IPS-15b (cell line): ENCODE measurements around the gene PTPA.
"Not testable (repeated sequence)": the region's sequence is repeated elsewhere in the genome, so short reads cannot be mapped to it uniquely, and the experiment has no call there.

ENCODE experiments used
- H3K27me3 ChIP-seq: one replicate; pipeline ENCODE4 v1.6.1; 2013; ENCODE audit warnings: low read length; ENCODE audit not compliant: control insufficient read depth, insufficient read depth
- H3K36me3 ChIP-seq: one replicate; pipeline ENCODE4 v1.6.1; 2013; ENCODE audit warnings: low read length; ENCODE audit not compliant: control insufficient read depth, insufficient read depth
- H3K4me1 ChIP-seq: one replicate; pipeline ENCODE4 v1.6.1; 2013; ENCODE audit warnings: mild to moderate bottlenecking, low read length; ENCODE audit not compliant: control insufficient read depth, insufficient read depth
- H3K4me3 ChIP-seq: one replicate; pipeline ENCODE4 v1.5.1; 2013; ENCODE audit warnings: low read depth, low read length
- H3K9ac ChIP-seq: one replicate; pipeline ENCODE4 v1.6.1; 2013; ENCODE audit warnings: low read depth, mild to moderate bottlenecking, low read length
- H3K9me3 ChIP-seq: one replicate; pipeline ENCODE4 v1.6.1; 2013; ENCODE audit warnings: mild to moderate bottlenecking, low read length; ENCODE audit not compliant: control insufficient read depth, insufficient read depth

PTPA gene

DNA sequence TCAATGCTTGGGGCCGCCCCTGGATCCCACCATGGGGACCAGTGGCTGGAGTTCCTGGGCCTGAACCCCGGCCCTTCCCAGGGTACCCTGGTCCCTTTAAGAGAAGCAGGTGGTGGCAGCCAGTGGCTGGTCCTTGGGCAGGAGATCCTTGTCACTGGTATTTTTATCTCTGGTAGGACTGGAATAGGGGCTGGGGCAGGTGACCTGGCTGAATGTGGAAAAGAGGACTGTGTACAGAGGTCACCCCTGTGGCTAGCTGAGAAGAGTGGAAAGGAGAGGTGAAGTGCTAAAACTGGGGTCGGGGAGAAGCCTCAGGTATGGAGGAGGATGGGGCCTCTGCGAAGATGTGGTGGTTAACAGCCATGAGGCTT lies 7.6 kb upstream of the PTPA start:
- Histone ChIP-seq H3K4me1 (peaks cover 3% of the 10 kb centered on the region), H3K9me3 (no peaks in the 10 kb centered on the region), H3K36me3 (no peaks in the 10 kb centered on the region), H3K9ac (no peak overlapping the region), H3K27me3 (peaks cover 3% of the 10 kb centered on the region), H3K4me3 (no peak overlapping the region)

- H3K9me3 ChIP-seq: no peaks in the 10 kb centered on the region
- H3K36me3 ChIP-seq: no peaks in the 10 kb centered on the region
- H3K9ac ChIP-seq: no peak overlapping the region
- H3K27me3 ChIP-seq: peaks cover 7% of the 10 kb centered on the region
- H3K4me1 ChIP-seq: peaks cover 3% of the 10 kb centered on the region
- no peak overlapping the region for H3K4me3 ChIP-seq
Measured at GRCh38 chr9:129104051-129104450, 7.2 kb upstream of the PTPA start.

- Histone ChIP-seq H3K36me3 (no peaks in the 10 kb centered on the region), H3K9ac (peak overlapping the region; percentile 16), H3K4me3 (no peak overlapping the region), H3K4me1 (peaks cover 3% of the 10 kb centered on the region), H3K9me3 (no peaks in the 10 kb centered on the region), H3K27me3 (peaks cover 15% of the 10 kb centered on the region)
Measured at GRCh38 chr9:129105857-129106694, 5.1 kb upstream of the PTPA start.

GRCh38 chr9:129107651-129108050 lies 3.6 kb upstream of the PTPA start:
- Histone ChIP-seq H3K27me3 (peaks cover 15% of the 10 kb centered on the region), H3K36me3 (peaks cover 2% of the 10 kb centered on the region), H3K9ac (no peak overlapping the region), H3K4me1 (peaks cover 2% of the 10 kb centered on the region), H3K9me3 (no peaks in the 10 kb centered on the region), H3K4me3 (no peak overlapping the region)

- Histone ChIP-seq H3K9ac (no peak overlapping the region), H3K36me3 (peaks cover 2% of the 10 kb centered on the region), H3K4me3 (no peak overlapping the region), H3K9me3 (no peaks in the 10 kb centered on the region), H3K4me1 (no peaks in the 10 kb centered on the region), H3K27me3 (peaks cover 15% of the 10 kb centered on the region)
Measured at GRCh38 chr9:129108083-129108804, 3.0 kb upstream of the PTPA start.

- H3K36me3 ChIP-seq: peaks cover 2% of the 10 kb centered on the region
- no peak overlapping the region for H3K4me3 ChIP-seq
- H3K9me3 ChIP-seq: no peaks in the 10 kb centered on the region
- peaks cover 15% of the 10 kb centered on the region for H3K27me3 ChIP-seq
- no peak overlapping the region for H3K9ac ChIP-seq
- no peaks in the 10 kb centered on the region for H3K4me1 ChIP-seq
Measured at GRCh38 chr9:129108805-129109536, 2.2 kb upstream of the PTPA start.

DNA sequence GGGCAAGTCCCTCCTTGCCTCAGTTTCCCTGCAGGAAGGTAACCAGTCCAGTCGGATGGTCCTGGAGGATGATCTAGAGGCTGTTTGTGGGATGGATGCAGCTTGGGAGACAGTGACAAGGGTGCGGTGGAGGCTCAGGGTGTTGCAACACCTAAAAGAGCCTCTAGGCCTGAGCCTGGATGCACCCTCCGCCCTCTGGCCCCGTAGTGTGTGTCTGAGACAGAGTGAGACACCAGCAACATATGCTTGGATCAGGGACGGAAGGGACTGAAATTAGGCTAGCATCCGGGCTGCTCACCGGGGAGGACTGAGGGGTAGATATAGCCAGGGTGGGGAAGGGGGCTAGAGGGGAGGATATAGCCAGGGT lies 1.7 kb upstream of the PTPA start:
- Histone ChIP-seq H3K9ac (no peak overlapping the region), H3K4me1 (no peaks in the 10 kb centered on the region), H3K4me3 (no peak overlapping the region), H3K27me3 (peaks cover 15% of the 10 kb centered on the region), H3K36me3 (peaks cover 2% of the 10 kb centered on the region), H3K9me3 (no peaks in the 10 kb centered on the region)

DNA sequence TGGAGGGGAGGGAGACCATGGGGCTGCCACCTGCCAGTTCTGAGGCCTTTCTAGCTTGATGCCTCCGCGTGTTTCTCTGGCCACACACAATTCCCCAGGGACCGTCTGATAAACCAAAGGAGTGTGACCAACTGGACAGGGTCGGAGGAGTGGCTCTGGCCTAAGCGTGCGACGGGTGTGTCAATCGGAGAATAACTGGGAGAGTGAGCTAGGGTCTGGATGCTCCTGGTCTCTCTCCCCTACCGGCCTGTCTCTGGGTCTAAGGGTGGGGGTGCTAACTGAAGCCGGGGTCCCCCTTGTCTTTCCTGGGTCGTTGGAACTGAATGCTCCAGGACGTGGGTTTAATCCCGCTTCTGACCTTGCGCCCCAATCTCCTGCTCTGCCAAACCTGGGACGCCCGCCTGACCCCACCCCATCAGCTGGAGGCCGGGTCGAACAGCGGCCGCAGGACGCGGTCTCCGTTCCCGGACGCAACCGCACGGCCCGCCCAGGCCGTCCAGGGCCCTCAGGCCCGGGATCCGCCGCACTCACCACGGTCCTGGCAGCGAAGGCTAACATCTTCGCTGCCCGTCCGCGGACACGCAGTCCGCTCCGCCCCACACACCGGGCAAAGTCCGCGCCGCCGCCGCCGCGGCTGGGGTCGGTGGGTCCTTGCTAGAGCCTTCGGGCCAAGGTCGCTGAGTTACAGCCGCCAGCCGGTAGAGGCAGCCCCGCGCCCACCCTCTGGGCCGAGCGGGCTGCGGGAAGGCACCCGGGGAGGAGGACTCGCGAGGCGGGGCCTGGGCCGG lies 1.1 kb upstream of the PTPA start:
- Histone ChIP-seq H3K9ac (peak overlapping the region; percentile 24), H3K36me3 (peaks cover 2% of the 10 kb centered on the region), H3K9me3 (no peaks in the 10 kb centered on the region), H3K4me1 (no peaks in the 10 kb centered on the region), H3K27me3 (peaks cover 15% of the 10 kb centered on the region), H3K4me3 (peak overlapping the region; percentile 72)

- peak overlapping the region; percentile 95 for H3K9ac ChIP-seq
- peak overlapping the region; percentile 67 for H3K4me3 ChIP-seq
- peaks cover 2% of the 10 kb centered on the region for H3K36me3 ChIP-seq
- H3K9me3 ChIP-seq: no peaks in the 10 kb centered on the region
- no peaks in the 10 kb centered on the region for H3K4me1 ChIP-seq
- H3K27me3 ChIP-seq: peaks cover 15% of the 10 kb centered on the region
Measured at GRCh38 chr9:129111528-129112151, 425 bp downstream of the PTPA start.

DNA sequence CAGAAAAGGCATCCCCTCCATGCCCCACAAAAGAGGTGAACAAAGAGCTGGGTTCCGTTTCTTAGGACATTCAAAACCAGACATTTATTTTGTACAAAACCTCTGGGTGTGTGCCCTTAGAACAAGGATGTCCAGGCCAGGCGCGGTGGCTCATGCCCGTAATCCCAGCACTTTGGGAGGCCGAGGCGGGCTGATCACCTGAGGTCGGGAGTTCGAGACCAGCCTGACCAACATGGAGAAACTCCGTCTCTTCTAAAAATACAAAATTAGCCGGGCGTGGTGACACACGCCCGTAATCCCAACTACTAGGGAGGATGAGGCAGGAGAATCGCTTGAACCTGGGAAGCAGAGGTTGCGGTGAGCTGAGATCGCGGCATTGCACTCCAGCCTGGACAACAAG lies 1.3 kb downstream of the PTPA start:
- H3K9ac ChIP-seq, H3K36me3 ChIP-seq, H3K9me3 ChIP-seq, H3K4me1 ChIP-seq: not testable (repeated sequence)
- Histone ChIP-seq H3K4me3 (peak overlapping the region; percentile 67), H3K27me3 (peaks cover 15% of the 10 kb centered on the region)
